ENCODE data around the gene SF1. TPM values are rescaled to one million over a fixed set of nuclear protein-coding genes. Genes with fewer than 3 reads are reported as not detected.

SF1 gene
- total RNA-seq, 1 donor from 2014 or later, result 415 TPM

- no peak overlapping the region for H3K27ac Mint-ChIP-seq (ENCODE audit: unreplicated experiment)
- no peaks in the 10 kb centered on the region for H3K4me1 Mint-ChIP-seq (ENCODE audit: low read depth, unreplicated experiment)
- no peak for DNase-seq
- no peak for TF ChIP-seq CTCF (IDR thresholded peaks at IDR 0.05; ENCODE audit: partially characterized antibody, unreplicated experiment)
- no peaks in the 10 kb centered on the region for H3K27me3 Mint-ChIP-seq (ENCODE audit: unreplicated experiment)
- no peaks in the 10 kb centered on the region for H3K9me3 Mint-ChIP-seq (ENCODE audit: unreplicated experiment)
- H3K4me3 Mint-ChIP-seq (ENCODE audit: unreplicated experiment), result no peak overlapping the region
- H3K36me3 Mint-ChIP-seq (ENCODE audit: unreplicated experiment), result no peaks in the 10 kb centered on the region
Observed at GRCh38 chr11:64784813-64785581, 6.7 kb upstream of the SF1 start.

- peaks cover 12% of the 10 kb centered on the region for H3K27me3 Mint-ChIP-seq (ENCODE audit: unreplicated experiment)
- peaks cover 11% of the 10 kb centered on the region for H3K9me3 Mint-ChIP-seq (ENCODE audit: unreplicated experiment)
- no peak overlapping the region for H3K4me3 Mint-ChIP-seq (ENCODE audit: unreplicated experiment)
- no peak for DNase-seq
- H3K4me1 Mint-ChIP-seq (ENCODE audit: low read depth, unreplicated experiment), result peaks cover 20% of the 10 kb centered on the region
- TF ChIP-seq CTCF (IDR thresholded peaks at IDR 0.05; ENCODE audit: partially characterized antibody, unreplicated experiment), result no peak
- H3K36me3 Mint-ChIP-seq (ENCODE audit: unreplicated experiment), result no peaks in the 10 kb centered on the region
- H3K27ac Mint-ChIP-seq (ENCODE audit: unreplicated experiment), result no peak overlapping the region
Observed at GRCh38 chr11:64778223-64778472, 194 bp downstream of the SF1 start.

- Mint-ChIP-seq H3K27me3 (ENCODE audit: unreplicated experiment) (peaks cover 12% of the 10 kb centered on the region), H3K9me3 (ENCODE audit: unreplicated experiment) (peaks cover 11% of the 10 kb centered on the region), H3K4me1 (ENCODE audit: low read depth, unreplicated experiment) (peaks cover 20% of the 10 kb centered on the region), H3K27ac (ENCODE audit: unreplicated experiment) (peak overlapping the region; percentile 80), H3K36me3 (ENCODE audit: unreplicated experiment) (no peaks in the 10 kb centered on the region), H3K4me3 (ENCODE audit: unreplicated experiment) (peak overlapping the region; percentile 95)
- no peak for TF ChIP-seq CTCF (IDR thresholded peaks at IDR 0.05; ENCODE audit: partially characterized antibody, unreplicated experiment)
- peak; percentile 84 for DNase-seq
Observed at GRCh38 chr11:64777449-64778222, 706 bp downstream of the SF1 start.

GRCh38 chr11:64776875-64777274, 1.5 kb downstream of the SF1 start:
- H3K36me3 Mint-ChIP-seq (ENCODE audit: unreplicated experiment), result no peaks in the 10 kb centered on the region
- DNase-seq, result no peak
- TF ChIP-seq CTCF (IDR thresholded peaks at IDR 0.05; ENCODE audit: partially characterized antibody, unreplicated experiment), result no peak
- H3K27me3 Mint-ChIP-seq (ENCODE audit: unreplicated experiment), result peaks cover 12% of the 10 kb centered on the region
- H3K4me1 Mint-ChIP-seq (ENCODE audit: low read depth, unreplicated experiment), result peaks cover 21% of the 10 kb centered on the region
- peak overlapping the region; percentile 80 for H3K27ac Mint-ChIP-seq (ENCODE audit: unreplicated experiment)
- peaks cover 11% of the 10 kb centered on the region for H3K9me3 Mint-ChIP-seq (ENCODE audit: unreplicated experiment)
- peak overlapping the region; percentile 95 for H3K4me3 Mint-ChIP-seq (ENCODE audit: unreplicated experiment)

- H3K27ac Mint-ChIP-seq (ENCODE audit: unreplicated experiment), result peak overlapping the region; percentile 80
- H3K36me3 Mint-ChIP-seq (ENCODE audit: unreplicated experiment), result no peaks in the 10 kb centered on the region
- peaks cover 11% of the 10 kb centered on the region for H3K9me3 Mint-ChIP-seq (ENCODE audit: unreplicated experiment)
- no peak for DNase-seq
- peaks cover 12% of the 10 kb centered on the region for H3K27me3 Mint-ChIP-seq (ENCODE audit: unreplicated experiment)
- peaks cover 22% of the 10 kb centered on the region for H3K4me1 Mint-ChIP-seq (ENCODE audit: low read depth, unreplicated experiment)
- TF ChIP-seq CTCF (IDR thresholded peaks at IDR 0.05; ENCODE audit: partially characterized antibody, unreplicated experiment), result no peak
- peak overlapping the region; percentile 95 for H3K4me3 Mint-ChIP-seq (ENCODE audit: unreplicated experiment)
Observed at GRCh38 chr11:64776425-64776824, 1.9 kb downstream of the SF1 start.
